HUES6 (cell line): ENCODE measurements around the gene ABCC12.

ENCODE experiments used
- H3K27ac ChIP-seq: 2 replicates; pipeline ENCODE4 v1.7.0; 2013; ENCODE audit warnings: low read depth, mild to moderate bottlenecking, low read length, inconsistent platforms
- H3K27me3 ChIP-seq: 2 replicates; pipeline ENCODE4 v1.6.1; 2013; ENCODE audit warnings: low read length; ENCODE audit not compliant: control insufficient read depth, insufficient read depth
- H3K36me3 ChIP-seq: 2 replicates; pipeline ENCODE4 v1.6.1; 2013; ENCODE audit warnings: low read length; ENCODE audit not compliant: control insufficient read depth, insufficient read depth
- H3K4me1 ChIP-seq: 2 replicates; pipeline ENCODE4 v1.6.1; 2013; ENCODE audit warnings: low read length; ENCODE audit not compliant: control insufficient read depth, insufficient read depth
- H3K4me3 ChIP-seq: 2 replicates; pipeline ENCODE4 v1.5.1; 2013; ENCODE audit warnings: low read depth, low read length
- H3K9ac ChIP-seq: one replicate; pipeline ENCODE4 v1.6.1; 2013; ENCODE audit warnings: mild to moderate bottlenecking, low read length
- H3K9me3 ChIP-seq: 2 replicates; pipeline ENCODE4 v1.6.1; 2013; ENCODE audit warnings: low read depth, low read length; ENCODE audit not compliant: control insufficient read depth, insufficient read depth

The ABCC12 gene

GRCh38 chr16:48164907-48165715 is 9.3 kb upstream of the ABCC12 start:
- H3K4me1 ChIP-seq: peaks cover 10% of the 10 kb centered on the region
- H3K27me3 ChIP-seq: no peaks in the 10 kb centered on the region
- H3K36me3 ChIP-seq: no peaks in the 10 kb centered on the region
- H3K9ac ChIP-seq: peak overlapping the region; percentile 36
- H3K4me3 ChIP-seq: no peak overlapping the region
- H3K9me3 ChIP-seq: no peaks in the 10 kb centered on the region
- 0 out of 2 replicates have a peak overlapping the region, but pooled peaks have one; percentile 7 for H3K27ac ChIP-seq

DNA sequence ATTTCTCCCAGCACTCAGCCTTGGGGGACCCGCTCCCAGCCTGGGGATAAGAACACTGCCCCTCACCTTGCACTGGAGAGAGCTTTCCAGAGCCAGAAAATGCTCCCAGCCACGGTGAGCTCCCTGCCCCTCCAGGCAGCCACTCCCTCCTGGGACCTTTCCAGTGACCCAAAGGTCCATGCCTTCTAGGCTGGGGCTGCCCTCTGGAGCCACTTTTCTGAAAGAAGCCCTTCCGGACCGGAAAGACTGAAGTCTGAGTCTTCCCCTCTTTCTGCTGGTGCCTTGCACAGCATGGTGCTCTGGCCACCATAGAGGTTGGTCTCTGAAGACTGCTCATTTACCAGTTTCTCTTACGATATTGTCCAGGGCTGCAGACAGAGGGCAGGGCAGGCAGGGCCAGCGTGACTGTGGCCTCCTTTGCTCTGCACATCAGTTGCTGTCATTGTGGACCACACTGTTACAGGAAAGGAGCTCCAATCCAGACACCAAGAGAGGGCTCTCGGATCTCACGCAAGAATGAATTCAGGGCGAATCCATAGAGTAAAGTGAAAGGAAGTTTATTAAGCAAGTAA is 7.1 kb upstream of the ABCC12 start:
- H3K4me1 ChIP-seq: peaks cover 10% of the 10 kb centered on the region
- H3K27ac ChIP-seq: no peak overlapping the region
- no peaks in the 10 kb centered on the region for H3K27me3 ChIP-seq
- no peak overlapping the region for H3K9ac ChIP-seq
- no peaks in the 10 kb centered on the region for H3K9me3 ChIP-seq
- H3K4me3 ChIP-seq: no peak overlapping the region
- no peaks in the 10 kb centered on the region for H3K36me3 ChIP-seq

DNA sequence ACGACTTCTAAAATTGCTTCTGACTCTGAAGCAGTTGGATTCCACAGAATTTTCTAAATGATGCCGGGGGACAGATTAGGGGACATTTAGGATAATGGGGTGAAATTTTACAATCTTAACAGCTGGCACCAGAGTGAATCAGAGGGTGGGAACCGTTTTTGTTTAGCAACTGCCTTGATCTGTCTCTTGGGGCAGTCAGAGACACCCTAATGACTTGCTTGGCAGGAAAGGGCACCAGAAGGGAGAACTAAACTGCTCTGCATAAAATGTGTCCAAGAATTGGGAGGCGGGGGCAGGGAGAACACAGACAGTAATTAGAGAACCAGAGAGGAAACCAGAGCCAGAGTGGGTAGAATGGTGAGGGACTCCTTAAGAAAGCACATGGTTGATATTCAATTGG is 6.1 kb upstream of the ABCC12 start:
- Histone ChIP-seq H3K36me3 (no peaks in the 10 kb centered on the region), H3K27me3 (no peaks in the 10 kb centered on the region), H3K9me3 (no peaks in the 10 kb centered on the region), H3K4me1 (peaks cover 10% of the 10 kb centered on the region), H3K9ac (no peak overlapping the region), H3K4me3 (no peak overlapping the region), H3K27ac (no peak overlapping the region)

- no peak overlapping the region for H3K27ac ChIP-seq
These were observed 4.8 kb upstream of the ABCC12 start for GRCh38 chr16:48160575-48160974.

DNA sequence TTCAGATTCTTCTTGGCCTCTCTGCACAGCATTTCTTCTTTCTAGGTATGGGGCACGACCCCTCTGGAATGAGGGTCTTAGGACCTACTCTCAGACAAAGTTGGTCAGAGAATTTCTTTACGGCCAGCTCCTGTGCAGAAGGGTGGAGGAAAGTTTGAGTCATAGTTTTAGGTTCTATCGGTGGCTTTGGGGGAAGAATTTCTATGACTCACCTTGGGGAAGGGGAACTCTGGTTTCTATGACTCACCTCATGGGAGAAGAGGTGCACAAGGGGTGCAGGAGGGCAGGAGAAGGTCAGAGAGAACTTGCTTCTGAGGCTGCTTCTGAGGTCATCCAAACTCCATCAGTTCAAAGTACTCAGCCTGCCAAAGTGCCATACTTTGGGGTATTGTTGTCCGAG is 2.5 kb upstream of the ABCC12 start:
- Histone ChIP-seq H3K4me3 (no peak overlapping the region), H3K36me3 (no peaks in the 10 kb centered on the region), H3K4me1 (no peaks in the 10 kb centered on the region), H3K9me3 (no peaks in the 10 kb centered on the region), H3K27me3 (no peaks in the 10 kb centered on the region), H3K27ac (no peak overlapping the region), H3K9ac (no peak overlapping the region)

More at GRCh38 chr16:48160575-48160974, 4.8 kb upstream of the ABCC12 start:
- H3K9ac ChIP-seq: no peak overlapping the region
- no peaks in the 10 kb centered on the region for H3K36me3 ChIP-seq
- H3K27me3 ChIP-seq: no peaks in the 10 kb centered on the region
- H3K4me1 ChIP-seq: peaks cover 6% of the 10 kb centered on the region
- H3K4me3 ChIP-seq: no peak overlapping the region
- no peaks in the 10 kb centered on the region for H3K9me3 ChIP-seq

- H3K4me1 ChIP-seq: no peaks in the 10 kb centered on the region
- H3K36me3 ChIP-seq: no peaks in the 10 kb centered on the region
These were observed 2.0 kb upstream of the ABCC12 start for GRCh38 chr16:48157794-48158193.

DNA sequence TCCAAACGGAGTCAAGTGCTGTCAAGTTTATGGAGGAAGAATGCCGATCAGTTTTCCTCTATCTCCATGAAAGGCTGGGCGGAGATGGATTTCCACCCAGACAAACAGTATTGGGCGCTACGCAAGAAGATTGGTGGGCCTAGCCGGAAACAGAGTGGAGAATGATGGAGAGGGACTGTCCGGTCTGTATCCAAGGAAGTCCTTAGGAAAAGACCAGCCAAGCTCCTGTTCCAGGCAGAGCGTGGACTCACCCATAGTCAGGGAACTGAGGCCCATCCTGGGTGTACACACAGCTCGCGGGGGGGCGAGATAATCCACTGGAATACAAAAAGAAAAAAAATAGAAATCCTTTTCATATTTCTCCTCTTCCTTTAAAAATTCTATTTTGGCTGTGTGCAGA is 1.5 kb upstream of the ABCC12 start:
- Histone ChIP-seq H3K27ac (no peak overlapping the region), H3K9ac (no peak overlapping the region), H3K27me3 (no peaks in the 10 kb centered on the region), H3K4me3 (no peak overlapping the region), H3K9me3 (no peaks in the 10 kb centered on the region), H3K36me3 (no peaks in the 10 kb centered on the region), H3K4me1 (no peaks in the 10 kb centered on the region)

More at GRCh38 chr16:48157794-48158193, 2.0 kb upstream of the ABCC12 start:
- H3K4me3 ChIP-seq: no peak overlapping the region
- no peaks in the 10 kb centered on the region for H3K9me3 ChIP-seq
- H3K27ac ChIP-seq: no peak overlapping the region
- no peak overlapping the region for H3K9ac ChIP-seq
- H3K27me3 ChIP-seq: no peaks in the 10 kb centered on the region

DNA sequence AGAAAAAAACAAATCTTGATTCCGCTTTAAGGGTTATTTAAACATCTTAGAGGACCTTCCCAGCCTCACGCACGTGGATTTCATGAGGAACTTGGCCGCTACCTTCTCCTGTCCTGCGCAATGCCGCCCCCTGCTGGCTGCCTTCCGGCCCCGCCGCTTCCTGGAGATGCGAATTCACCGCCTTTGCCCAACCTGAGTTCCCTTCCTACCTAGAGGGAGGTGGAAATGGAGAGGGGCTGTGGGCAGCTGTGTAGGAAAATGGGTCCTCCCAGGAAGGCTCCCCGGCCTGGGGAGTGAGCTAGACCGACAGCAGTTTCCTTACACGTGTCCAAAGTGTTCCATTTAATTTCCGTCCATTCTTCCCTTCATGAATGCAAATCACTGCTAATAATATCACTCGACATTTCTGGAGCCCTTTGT is 1.0 kb upstream of the ABCC12 start:
- no peaks in the 10 kb centered on the region for H3K36me3 ChIP-seq
- H3K4me1 ChIP-seq: no peaks in the 10 kb centered on the region
- H3K9me3 ChIP-seq: no peaks in the 10 kb centered on the region
- no peak overlapping the region for H3K9ac ChIP-seq
- H3K4me3 ChIP-seq: no peak overlapping the region
- no peaks in the 10 kb centered on the region for H3K27me3 ChIP-seq
- no peak overlapping the region for H3K27ac ChIP-seq

DNA sequence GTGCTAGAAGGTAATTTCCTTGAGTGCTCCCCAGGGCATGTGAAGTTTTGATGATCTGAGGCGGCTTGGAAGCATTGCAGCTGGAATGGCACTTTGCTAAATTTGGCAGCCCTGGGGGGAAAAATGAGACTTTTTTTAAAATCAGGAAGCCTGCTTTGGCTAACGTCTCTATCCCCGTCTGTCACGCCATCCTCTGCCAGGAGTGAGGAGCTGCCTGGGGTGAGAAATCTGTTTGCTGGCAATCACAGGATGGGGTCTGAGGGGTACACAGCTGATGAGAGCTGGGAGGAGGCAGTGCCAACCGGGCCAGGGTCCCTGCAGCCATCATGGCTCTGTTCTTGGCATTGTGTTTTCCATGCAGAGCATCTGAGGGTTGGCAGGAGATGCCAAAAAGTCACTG is 2.0 kb downstream of the ABCC12 start:
- Histone ChIP-seq H3K36me3 (no peaks in the 10 kb centered on the region), H3K4me3 (no peak overlapping the region), H3K4me1 (no peaks in the 10 kb centered on the region), H3K27ac (no peak overlapping the region), H3K27me3 (no peaks in the 10 kb centered on the region), H3K9me3 (no peaks in the 10 kb centered on the region), H3K9ac (no peak overlapping the region)

DNA sequence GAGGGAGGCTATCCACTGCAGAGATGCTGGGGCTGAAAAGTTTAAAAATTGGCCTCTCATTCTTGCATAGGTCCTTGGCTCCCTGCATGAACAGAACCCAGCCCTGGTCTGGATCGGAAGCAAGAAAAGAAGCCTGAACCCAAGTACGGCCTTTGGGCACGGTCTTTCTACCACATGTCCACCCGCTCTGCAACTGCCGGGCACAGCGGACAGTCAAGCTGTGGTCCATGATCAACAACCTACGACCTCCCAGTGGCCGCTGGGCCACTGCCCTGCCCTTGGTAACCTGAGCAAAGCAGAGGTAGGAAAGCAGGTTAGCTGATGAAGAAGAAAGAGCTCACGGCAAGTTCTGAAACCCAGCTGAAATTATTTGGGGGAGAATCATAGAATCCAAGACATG is 3.6 kb downstream of the ABCC12 start:
- H3K4me1 ChIP-seq: no peaks in the 10 kb centered on the region
- no peaks in the 10 kb centered on the region for H3K27me3 ChIP-seq
- no peak overlapping the region for H3K27ac ChIP-seq
- no peak overlapping the region for H3K9ac ChIP-seq
- H3K36me3 ChIP-seq: no peaks in the 10 kb centered on the region
- no peak overlapping the region for H3K4me3 ChIP-seq
- H3K9me3 ChIP-seq: no peaks in the 10 kb centered on the region

DNA sequence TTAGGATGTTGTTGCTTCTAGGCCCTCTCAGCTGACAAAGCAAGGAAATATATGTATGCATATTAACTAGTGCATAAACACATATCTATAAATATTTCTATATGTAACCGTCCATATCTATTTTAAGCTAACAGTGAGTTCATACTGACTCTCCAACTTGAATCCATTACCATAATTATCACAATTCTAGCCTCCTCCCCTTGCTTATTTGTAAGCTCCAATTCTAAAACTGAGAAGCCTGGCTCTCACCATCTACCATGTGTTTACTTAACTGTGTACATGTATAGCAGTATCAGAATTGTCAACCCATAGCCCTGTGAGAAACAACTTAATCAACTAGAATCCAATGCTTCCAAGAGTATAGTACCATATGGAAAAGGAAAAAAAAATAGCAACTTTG is 5.1 kb downstream of the ABCC12 start:
- no peaks in the 10 kb centered on the region for H3K4me1 ChIP-seq
- no peaks in the 10 kb centered on the region for H3K27me3 ChIP-seq
- H3K36me3 ChIP-seq: no peaks in the 10 kb centered on the region

More for the DNA sequence above, 5.1 kb downstream of the ABCC12 start:
- no peaks in the 10 kb centered on the region for H3K9me3 ChIP-seq
- H3K27ac ChIP-seq: no peak overlapping the region
- no peak overlapping the region for H3K4me3 ChIP-seq
- H3K9ac ChIP-seq: no peak overlapping the region
